ENCODE data around the gene JADE2.

JADE2 gene

GRCh38 chr5:134563221-134563620 is 37.8 kb downstream of the JADE2 start:
- ATAC-seq, result no peak
- no peak for TF ChIP-seq TOX (CRISPR knock-in tag; IDR thresholded peaks at IDR 0.05; ENCODE audit: borderline replicate concordance)
- TF ChIP-seq PATZ1 (CRISPR knock-in tag; IDR thresholded peaks at IDR 0.05; ENCODE audit: borderline replicate concordance), result no peak
- no peak for TF ChIP-seq TSHZ2 (CRISPR knock-in tag; IDR thresholded peaks at IDR 0.05)
- TF ChIP-seq SNAI2 (CRISPR knock-in tag; IDR thresholded peaks at IDR 0.05), result no peak
- no peak for TF ChIP-seq CREB5 (CRISPR knock-in tag; IDR thresholded peaks at IDR 0.05; ENCODE audit: low read depth)
- TF ChIP-seq CSDC2 (CRISPR knock-in tag; IDR thresholded peaks at IDR 0.05), result no peak
- TF ChIP-seq GLIS3 (CRISPR knock-in tag; IDR thresholded peaks at IDR 0.05), result no peak

- ATAC-seq, result no peak
- TF ChIP-seq ZNF70 (CRISPR knock-in tag; IDR thresholded peaks at IDR 0.05), result peak; percentile 67
- TF ChIP-seq RARB (CRISPR knock-in tag; IDR thresholded peaks at IDR 0.05), result no peak
Observed at GRCh38 chr5:134563962-134564361, 38.5 kb downstream of the JADE2 start.

DNA sequence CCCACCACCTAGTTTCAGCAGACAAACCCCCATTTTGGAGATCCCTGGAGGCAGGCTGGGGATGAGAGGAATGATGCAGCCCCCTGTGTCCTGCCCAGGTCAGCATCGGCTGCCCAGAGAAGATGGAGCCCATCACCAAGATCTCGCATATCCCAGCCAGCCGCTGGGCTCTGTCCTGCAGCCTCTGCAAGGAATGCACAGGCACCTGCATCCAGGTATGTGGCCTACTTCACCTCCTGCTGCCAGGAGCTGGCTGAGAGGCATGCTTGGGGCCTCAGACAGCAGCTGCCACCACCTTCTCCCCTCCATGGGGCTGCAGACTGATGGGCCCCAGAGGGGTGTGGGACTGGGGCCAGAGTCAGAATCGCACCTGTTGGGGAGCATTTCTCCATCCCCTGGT is 38.9 kb downstream of the JADE2 start:
- TF ChIP-seq ZFP30 (CRISPR knock-in tag; IDR thresholded peaks at IDR 0.05) (no peak), CSDC2 (CRISPR knock-in tag; IDR thresholded peaks at IDR 0.05) (no peak), ZNF565 (CRISPR knock-in tag; conservative IDR thresholded peaks at IDR 0.05; ENCODE audit: low read depth) (no peak), PATZ1 (CRISPR knock-in tag; IDR thresholded peaks at IDR 0.05; ENCODE audit: borderline replicate concordance) (no peak), ZC3H10 (CRISPR knock-in tag; IDR thresholded peaks at IDR 0.05) (no peak)
- ATAC-seq, result no peak

GRCh38 chr5:134565791-134566740 is 40.6 kb downstream of the JADE2 start:
- ATAC-seq, result no peak
- TF ChIP-seq ZFP3 (CRISPR knock-in tag; IDR thresholded peaks at IDR 0.05) (no peak), TOX (CRISPR knock-in tag; IDR thresholded peaks at IDR 0.05; ENCODE audit: borderline replicate concordance) (no peak), PPARA (CRISPR knock-in tag; IDR thresholded peaks at IDR 0.05; ENCODE audit: borderline replicate concordance) (no peak), GLIS3 (CRISPR knock-in tag; IDR thresholded peaks at IDR 0.05) (no peak), ZNF70 (CRISPR knock-in tag; IDR thresholded peaks at IDR 0.05) (no peak), OSR1 (CRISPR knock-in tag; IDR thresholded peaks at IDR 0.05) (no peak), CREB5 (CRISPR knock-in tag; IDR thresholded peaks at IDR 0.05; ENCODE audit: low read depth) (no peak), CSDC2 (CRISPR knock-in tag; IDR thresholded peaks at IDR 0.05) (no peak), ESRRG (CRISPR knock-in tag; IDR thresholded peaks at IDR 0.05) (no peak), TCF4 (CRISPR knock-in tag; IDR thresholded peaks at IDR 0.05; ENCODE audit: borderline replicate concordance) (no peak)
- TF ChIP-seq, protein P1, sequence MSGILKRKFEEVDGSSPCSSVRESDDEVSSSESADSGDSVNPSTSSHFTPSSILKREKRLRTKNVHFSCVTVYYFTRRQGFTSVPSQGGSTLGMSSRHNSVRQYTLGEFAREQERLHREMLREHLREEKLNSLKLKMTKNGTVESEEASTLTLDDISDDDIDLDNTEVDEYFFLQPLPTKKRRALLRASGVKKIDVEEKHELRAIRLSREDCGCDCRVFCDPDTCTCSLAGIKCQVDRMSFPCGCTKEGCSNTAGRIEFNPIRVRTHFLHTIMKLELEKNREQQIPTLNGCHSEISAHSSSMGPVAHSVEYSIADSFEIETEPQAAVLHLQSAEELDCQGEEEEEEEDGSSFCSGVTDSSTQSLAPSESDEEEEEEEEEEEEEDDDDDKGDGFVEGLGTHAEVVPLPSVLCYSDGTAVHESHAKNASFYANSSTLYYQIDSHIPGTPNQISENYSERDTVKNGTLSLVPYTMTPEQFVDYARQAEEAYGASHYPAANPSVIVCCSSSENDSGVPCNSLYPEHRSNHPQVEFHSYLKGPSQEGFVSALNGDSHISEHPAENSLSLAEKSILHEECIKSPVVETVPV (CRISPR knock-in tag; IDR thresholded peaks at IDR 0.05), result no peak

All from SK-N-SH treated with all-trans-retinoic acid at 6 μM for 48 hours (cell line).